GM10266 (cell line): ENCODE results near the gene DAP3.
"Not testable (repeated sequence)": the region's sequence is repeated elsewhere in the genome, so short reads cannot be mapped to it uniquely, and the experiment has no call there.

ENCODE experiments used
- DNase-seq: peaks from one replicate; pipeline ENCODE4 v3.0.0; 2012; ENCODE audit errors: extremely low spot score
- TF ChIP-seq, protein P1 (sequence below): IDR thresholded peaks from 2 replicates; pipeline ENCODE4 v1.5.1; 2012; ENCODE audit warnings: mild to moderate bottlenecking, low read depth; ENCODE audit not compliant: control insufficient read depth, insufficient read depth; ENCODE audit errors: missing control alignments

The DAP3 gene

GRCh38 chr1:155671750-155672149, 17.1 kb upstream of the DAP3 start:
- DNase-seq: no peak
- TF ChIP-seq, protein P1, sequence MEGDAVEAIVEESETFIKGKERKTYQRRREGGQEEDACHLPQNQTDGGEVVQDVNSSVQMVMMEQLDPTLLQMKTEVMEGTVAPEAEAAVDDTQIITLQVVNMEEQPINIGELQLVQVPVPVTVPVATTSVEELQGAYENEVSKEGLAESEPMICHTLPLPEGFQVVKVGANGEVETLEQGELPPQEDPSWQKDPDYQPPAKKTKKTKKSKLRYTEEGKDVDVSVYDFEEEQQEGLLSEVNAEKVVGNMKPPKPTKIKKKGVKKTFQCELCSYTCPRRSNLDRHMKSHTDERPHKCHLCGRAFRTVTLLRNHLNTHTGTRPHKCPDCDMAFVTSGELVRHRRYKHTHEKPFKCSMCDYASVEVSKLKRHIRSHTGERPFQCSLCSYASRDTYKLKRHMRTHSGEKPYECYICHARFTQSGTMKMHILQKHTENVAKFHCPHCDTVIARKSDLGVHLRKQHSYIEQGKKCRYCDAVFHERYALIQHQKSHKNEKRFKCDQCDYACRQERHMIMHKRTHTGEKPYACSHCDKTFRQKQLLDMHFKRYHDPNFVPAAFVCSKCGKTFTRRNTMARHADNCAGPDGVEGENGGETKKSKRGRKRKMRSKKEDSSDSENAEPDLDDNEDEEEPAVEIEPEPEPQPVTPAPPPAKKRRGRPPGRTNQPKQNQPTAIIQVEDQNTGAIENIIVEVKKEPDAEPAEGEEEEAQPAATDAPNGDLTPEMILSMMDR: no peak

- TF ChIP-seq, protein P1: no peak
- DNase-seq: no peak
Measured at GRCh38 chr1:155673003-155673402, 15.9 kb upstream of the DAP3 start.

- DNase-seq: no peak
- TF ChIP-seq, protein P1: no peak
Measured at GRCh38 chr1:155678027-155678426, 10.9 kb upstream of the DAP3 start.

DNA sequence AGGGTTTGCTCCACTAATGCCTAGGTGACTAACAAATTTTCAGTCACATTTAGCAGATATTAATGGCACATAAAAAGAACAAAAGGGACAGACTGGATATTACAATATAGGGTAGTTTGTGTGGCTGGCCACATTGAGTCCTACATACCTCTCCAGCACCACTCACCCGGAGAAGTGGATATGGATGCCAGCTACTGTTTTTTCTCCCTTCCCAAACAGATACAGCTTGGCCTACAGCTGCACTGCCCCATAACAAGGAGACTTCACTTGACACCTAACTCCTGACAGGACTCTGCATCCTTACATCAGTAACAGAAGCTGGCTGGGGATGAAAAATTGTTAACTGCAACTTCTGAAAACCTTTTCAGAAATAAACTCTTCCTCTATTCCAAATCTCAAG, 9.9 kb upstream of the DAP3 start:
- not testable (repeated sequence) for DNase-seq

DNA sequence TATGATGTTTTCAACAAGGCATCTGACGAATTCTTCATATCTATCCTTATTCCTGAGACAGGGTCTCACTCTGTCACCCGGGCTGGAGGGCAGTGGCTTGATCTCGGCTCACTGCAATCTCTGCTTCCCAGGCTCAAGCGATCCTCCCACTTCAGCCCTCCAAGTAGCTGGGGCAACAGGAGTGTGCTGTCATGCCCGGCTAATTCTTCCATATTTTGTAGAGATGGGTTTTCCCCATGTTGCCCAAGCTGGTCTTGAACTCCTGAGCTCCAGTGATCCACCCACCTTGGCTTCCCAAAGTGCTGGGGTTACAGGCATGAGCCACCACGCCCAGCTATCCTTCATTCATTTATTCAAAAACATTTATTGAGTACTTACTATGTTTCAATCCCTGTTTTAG, 8.4 kb upstream of the DAP3 start:
- TF ChIP-seq, protein P1: no peak
- DNase-seq: no peak

GRCh38 chr1:155681776-155682175, 7.1 kb upstream of the DAP3 start:
- TF ChIP-seq, protein P1: no peak
- no peak for DNase-seq

- not testable (repeated sequence) for DNase-seq
Measured at GRCh38 chr1:155687705-155688323, 1.1 kb upstream of the DAP3 start.

DNA sequence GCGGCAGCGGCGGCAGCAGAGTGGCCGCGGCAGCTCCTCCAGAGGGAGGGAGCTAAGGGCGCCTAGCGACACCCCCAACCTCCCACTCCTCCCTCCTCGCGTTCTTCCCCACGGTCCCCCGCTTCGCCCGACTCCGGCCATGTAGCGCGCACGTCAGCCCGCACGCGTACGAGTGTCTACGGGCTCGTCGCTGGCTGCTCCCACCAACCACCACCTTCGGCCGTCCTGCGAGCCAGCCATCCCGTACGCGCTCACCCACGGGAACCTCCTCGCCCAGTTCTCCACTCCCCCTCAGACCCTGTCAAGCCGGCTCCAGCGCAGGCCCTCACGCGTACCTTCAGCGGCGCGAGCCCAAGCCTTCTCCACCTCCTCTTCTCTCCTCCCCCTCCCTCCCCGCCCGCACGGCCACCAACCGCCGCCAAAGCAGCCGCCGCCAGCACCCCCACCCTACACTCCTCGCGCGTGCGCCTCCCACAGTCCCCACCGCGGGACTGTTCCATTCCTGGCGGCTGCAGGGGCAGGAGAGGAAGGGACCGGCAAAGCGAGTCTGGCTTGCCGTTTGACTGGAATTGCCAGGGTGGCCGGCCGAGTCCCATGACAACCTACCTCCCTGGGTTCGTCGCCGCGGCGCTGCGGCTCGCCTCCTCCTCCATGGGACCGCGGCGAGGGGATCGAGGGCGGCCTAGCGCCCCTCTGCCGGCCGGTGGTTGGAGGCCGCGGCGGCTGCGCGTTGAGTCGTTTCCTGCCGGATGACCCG, 389 bp upstream of the DAP3 start, which contains the start of gene YY1AP1:
Gene YY1AP1, minus strand, starts transcription at position 451 of the 757 bp plus-strand sequence. CDS start 8,338 bp downstream, outside the sequence.
- TF ChIP-seq, protein P1: no peak
- peak; percentile 93 for DNase-seq
